Activated CD4-positive, alpha-beta memory T cell treated with anti-CD3 and anti-CD28 coated beads, Interleukin-2, amount 10 ng/mL, durations not matched to agents 7 days and 5 days (primary cell): ENCODE measurements around the gene LRP1B. TPM values are rescaled to one million over a fixed set of nuclear protein-coding genes. Genes with fewer than 3 reads are reported as not detected.

Source experiments
- CTCF ChIA-PET: fragments of 350-600 bp; sonication (Branson Sonifier 250); formaldehyde crosslinking; loops from one replicate; lab custom pipeline; 2021; ENCODE audit warnings: antibody characterized with exemption, inconsistent platforms; lab: Charles Lee
- POLR2A ChIA-PET: fragments of 350-600 bp; sonication (Branson Sonifier 250); formaldehyde crosslinking; loops from one replicate; lab custom pipeline; 2021; ENCODE audit warnings: antibody characterized with exemption; lab: Charles Lee
- DNase-seq: peaks from one replicate; pipeline ENCODE4 v3.0.0-alpha.2; 2020
- H3K27ac Mint-ChIP-seq: one replicate; pipeline ENCODE4 v1.8.0; 2021; ENCODE audit warnings: mild to moderate bottlenecking, mixed read lengths
- H3K27me3 Mint-ChIP-seq: one replicate; pipeline ENCODE4 v1.8.0; 2021; ENCODE audit warnings: mixed read lengths
- H3K36me3 Mint-ChIP-seq: one replicate; pipeline ENCODE4 v1.8.0; 2021; ENCODE audit warnings: low read depth, mixed read lengths
- H3K4me1 Mint-ChIP-seq: one replicate; pipeline ENCODE4 v1.8.0; 2021; ENCODE audit warnings: mixed read lengths
- H3K4me3 Mint-ChIP-seq: one replicate; pipeline ENCODE4 v1.8.0; 2021; ENCODE audit warnings: mild to moderate bottlenecking, mixed read lengths
- H3K9me3 Mint-ChIP-seq: one replicate; pipeline ENCODE4 v1.8.0; 2021; ENCODE audit warnings: mixed read lengths
- total RNA-seq, 2 experiments: library from RNA; stranded (reverse); gene quantifications; one replicate each; pipeline ENCODE4 v1.2.3, GENCODE V29; 2021

LRP1B gene
- total RNA-seq, 2 experiments from 2014 or later: not detected

DNA sequence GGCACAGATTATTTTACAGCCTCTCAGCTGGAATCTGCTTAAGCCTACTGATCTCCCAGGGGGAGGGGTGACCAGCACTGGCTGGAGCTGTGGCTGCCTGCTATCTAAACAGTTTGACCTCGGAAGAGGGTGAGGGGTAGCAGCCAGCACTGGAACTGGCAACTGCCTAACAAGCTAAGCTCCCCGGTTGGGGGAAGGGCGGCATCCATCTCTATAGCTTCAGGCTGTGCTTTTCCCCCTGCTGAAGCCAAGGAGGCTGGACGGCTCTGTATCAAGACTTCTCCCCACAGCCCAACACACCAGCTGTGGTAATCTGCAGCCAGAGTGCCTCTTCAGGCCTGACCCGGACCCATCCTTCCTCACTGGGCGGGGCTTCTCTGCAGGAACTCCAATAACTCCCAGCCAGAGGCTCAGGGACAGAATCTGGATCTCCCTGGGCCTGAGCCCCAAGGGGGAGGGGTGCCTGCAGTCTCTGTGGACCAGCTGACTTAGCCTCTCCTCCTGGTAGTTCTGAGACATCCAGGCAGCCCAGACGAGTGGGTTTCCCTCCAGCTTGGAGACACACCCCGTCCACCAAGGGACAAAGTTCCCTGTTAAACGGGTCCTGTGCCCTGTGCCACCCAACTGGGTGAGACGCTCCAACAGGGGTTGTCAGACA, 560.2 kb downstream of the LRP1B start:
- POLR2A ChIA-PET: no interaction called here
- CTCF ChIA-PET: no interaction called here

DNA sequence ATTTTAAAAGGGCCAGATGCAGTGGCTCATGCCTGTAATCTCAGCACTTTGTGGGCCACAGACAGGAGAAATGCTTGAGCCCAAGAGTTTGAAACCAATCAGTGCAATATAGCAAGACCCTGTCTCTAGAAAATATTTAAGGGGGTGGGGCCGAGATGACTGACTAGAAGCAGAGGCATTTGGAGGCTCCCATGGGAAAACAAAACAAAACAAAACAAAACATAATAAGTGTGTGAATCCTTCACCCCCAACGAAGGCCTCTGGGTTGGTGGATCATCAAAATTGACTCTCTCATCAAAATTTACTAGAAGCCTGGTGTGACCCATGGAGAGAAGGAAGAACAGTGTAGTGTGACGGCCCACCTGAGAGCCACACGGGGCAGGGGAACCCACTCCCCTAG, 560.9 kb downstream of the LRP1B start:
- H3K4me3 Mint-ChIP-seq: no peak overlapping the region
- H3K4me1 Mint-ChIP-seq: no peaks in the 10 kb centered on the region
- H3K27ac Mint-ChIP-seq: no peak overlapping the region
- H3K27me3 Mint-ChIP-seq: no peaks in the 10 kb centered on the region
- H3K9me3 Mint-ChIP-seq: peaks cover 27% of the 10 kb centered on the region
- ChIA-PET CTCF (no interaction called here), POLR2A (no interaction called here)
- H3K36me3 Mint-ChIP-seq: no peaks in the 10 kb centered on the region
- no peak for DNase-seq

More for the DNA sequence above, 560.2 kb downstream of the LRP1B start:
- no peak overlapping the region for H3K27ac Mint-ChIP-seq
- no peak for DNase-seq
- no peaks in the 10 kb centered on the region for H3K36me3 Mint-ChIP-seq
- H3K4me3 Mint-ChIP-seq: no peak overlapping the region
- H3K4me1 Mint-ChIP-seq: no peaks in the 10 kb centered on the region
- H3K27me3 Mint-ChIP-seq: no peaks in the 10 kb centered on the region
- H3K9me3 Mint-ChIP-seq: peaks cover 27% of the 10 kb centered on the region

DNA sequence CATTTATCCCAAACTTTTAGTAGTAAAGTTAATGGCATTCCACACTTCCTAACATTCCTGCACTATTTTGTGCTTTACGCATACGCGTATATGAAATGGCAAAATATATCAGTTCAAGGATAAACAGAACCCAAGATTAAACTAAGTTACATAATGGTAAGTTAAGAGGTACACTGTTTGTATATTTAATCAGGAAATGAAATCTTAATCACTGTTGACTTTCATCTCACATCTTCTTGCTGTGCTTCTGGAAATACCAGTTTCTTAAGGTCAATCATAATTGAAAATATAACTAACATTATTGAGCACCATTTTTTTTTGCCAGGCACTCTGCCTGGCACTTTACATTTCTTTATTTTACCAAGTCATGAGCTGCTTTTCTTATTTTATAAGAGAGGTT, 565.2 kb downstream of the LRP1B start:
- CTCF ChIA-PET: no interaction called here
- H3K27me3 Mint-ChIP-seq: no peaks in the 10 kb centered on the region
- no peak overlapping the region for H3K4me3 Mint-ChIP-seq
- no peaks in the 10 kb centered on the region for H3K36me3 Mint-ChIP-seq
- H3K4me1 Mint-ChIP-seq: no peaks in the 10 kb centered on the region
- DNase-seq: no peak
- POLR2A ChIA-PET: no interaction called here
- H3K27ac Mint-ChIP-seq: no peak overlapping the region
- peaks cover 8% of the 10 kb centered on the region for H3K9me3 Mint-ChIP-seq

DNA sequence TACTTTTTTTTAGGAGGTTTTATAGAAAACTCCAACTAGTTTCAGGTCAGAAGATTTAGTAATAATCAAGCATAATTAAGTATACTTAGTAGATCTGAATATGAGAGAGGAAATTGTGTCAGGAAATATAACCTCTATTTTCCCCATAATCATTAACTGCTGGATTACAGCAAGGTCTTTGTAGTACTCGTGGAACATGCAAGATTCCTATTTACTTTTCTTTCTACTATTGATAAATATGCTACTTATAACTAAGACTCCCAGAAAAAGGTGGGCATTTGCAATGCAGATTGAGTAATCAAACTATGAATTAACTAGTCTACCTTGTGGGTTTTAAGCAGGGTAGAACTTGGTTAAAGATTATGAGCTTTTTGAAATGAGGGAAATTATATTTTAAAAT, 570.1 kb downstream of the LRP1B start:
- Mint-ChIP-seq H3K9me3 (peaks cover 2% of the 10 kb centered on the region), H3K27me3 (no peaks in the 10 kb centered on the region), H3K4me1 (no peaks in the 10 kb centered on the region), H3K36me3 (no peaks in the 10 kb centered on the region), H3K27ac (no peak overlapping the region), H3K4me3 (no peak overlapping the region)
- ChIA-PET CTCF (no interaction called here), POLR2A (no interaction called here)
- no peak for DNase-seq

DNA sequence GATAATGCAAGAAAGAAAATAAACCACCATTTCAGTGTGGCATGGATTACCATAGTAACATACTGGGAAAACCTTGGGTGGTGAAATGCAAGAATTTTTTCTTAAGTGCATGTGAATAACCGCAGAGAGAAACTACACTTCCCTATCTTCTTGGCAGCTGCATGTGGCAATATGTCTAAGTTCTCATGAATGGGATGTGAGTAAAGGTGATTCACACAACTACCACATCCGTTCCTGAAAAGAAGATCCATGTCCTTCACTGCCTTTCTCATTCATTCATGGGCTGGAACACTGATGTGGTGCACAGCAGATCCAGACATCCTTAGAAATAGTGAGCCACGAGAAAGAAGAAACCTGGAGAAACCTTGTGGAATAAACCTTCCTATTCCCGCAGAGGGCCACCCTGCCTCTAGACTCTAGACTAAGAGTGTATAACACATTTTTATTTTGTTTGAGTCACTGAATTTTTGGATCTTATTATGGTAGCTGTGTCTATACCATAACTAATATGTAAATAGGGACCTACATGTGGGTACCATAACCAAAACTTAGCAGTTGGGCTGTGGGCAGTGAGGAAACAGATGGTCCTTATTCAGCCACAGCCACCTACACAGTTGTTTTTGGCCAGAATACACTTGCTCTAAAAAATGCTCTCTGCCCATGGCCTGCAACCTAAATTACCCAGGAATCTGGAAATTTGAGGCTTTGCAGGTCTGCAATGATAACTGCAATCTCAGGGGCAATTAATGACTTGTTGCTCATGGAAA, 573.3 kb downstream of the LRP1B start:
- CTCF ChIA-PET: no interaction called here
- DNase-seq: no peak
- Mint-ChIP-seq H3K4me3 (no peak overlapping the region), H3K9me3 (peaks cover 2% of the 10 kb centered on the region), H3K27ac (no peak overlapping the region), H3K27me3 (no peaks in the 10 kb centered on the region), H3K36me3 (no peaks in the 10 kb centered on the region), H3K4me1 (no peaks in the 10 kb centered on the region)
- POLR2A ChIA-PET: no interaction called here

DNA sequence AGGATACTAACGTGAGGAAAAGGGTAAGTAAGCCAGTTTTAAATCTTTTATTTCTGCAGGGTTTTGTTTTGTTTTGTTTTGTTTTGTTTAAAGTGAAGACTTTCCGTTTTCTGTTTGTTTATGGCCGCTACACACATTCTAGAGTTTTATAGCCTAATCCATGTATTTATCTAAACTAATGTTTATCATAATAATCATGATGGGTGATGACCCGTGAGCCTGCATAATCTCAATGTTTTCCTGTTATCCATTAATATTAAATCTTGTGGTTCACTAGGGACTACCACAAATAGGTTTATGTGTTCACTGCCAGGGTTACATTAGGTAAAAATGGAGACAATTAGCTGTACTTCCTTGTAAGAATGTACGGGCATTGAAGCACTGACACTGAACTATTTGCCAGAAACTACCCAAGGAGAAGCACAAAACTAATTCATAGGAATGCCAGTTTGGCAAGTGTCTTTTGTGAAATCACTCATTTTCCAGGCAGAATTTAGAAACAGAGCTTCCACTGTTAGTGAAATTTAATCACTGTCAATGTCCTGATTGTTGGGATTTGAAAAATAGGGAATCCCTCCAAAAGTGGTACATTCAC, 574.8 kb downstream of the LRP1B start:
- ChIA-PET CTCF (no interaction called here), POLR2A (no interaction called here)
- Mint-ChIP-seq H3K9me3 (no peaks in the 10 kb centered on the region), H3K27me3 (no peaks in the 10 kb centered on the region), H3K4me3 (no peak overlapping the region), H3K36me3 (no peaks in the 10 kb centered on the region), H3K27ac (no peak overlapping the region), H3K4me1 (no peaks in the 10 kb centered on the region)
- DNase-seq: no peak

DNA sequence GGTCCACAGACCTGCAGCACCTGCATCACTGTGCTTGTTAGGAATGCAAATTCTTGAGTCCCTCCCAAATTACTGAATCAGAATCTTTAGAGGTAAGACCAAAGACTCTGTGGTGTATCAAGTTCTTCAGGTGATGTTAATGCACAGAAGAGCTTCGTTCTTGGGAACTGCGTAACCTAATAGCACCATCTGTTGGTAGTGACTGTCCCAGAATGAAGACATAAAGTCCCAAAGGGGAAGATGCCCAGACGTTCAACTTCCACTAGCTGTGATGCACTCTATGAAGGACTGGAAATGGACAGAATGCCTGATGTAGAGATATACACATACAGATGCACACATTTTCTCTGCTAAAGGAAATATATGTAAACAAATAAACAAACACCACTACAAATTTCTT, 576.0 kb downstream of the LRP1B start:
- no peak overlapping the region for H3K27ac Mint-ChIP-seq
- CTCF ChIA-PET: no interaction called here
- H3K9me3 Mint-ChIP-seq: no peaks in the 10 kb centered on the region
- H3K4me1 Mint-ChIP-seq: no peaks in the 10 kb centered on the region
- POLR2A ChIA-PET: no interaction called here
- no peaks in the 10 kb centered on the region for H3K27me3 Mint-ChIP-seq
- no peak overlapping the region for H3K4me3 Mint-ChIP-seq
- no peaks in the 10 kb centered on the region for H3K36me3 Mint-ChIP-seq
- DNase-seq: no peak

DNA sequence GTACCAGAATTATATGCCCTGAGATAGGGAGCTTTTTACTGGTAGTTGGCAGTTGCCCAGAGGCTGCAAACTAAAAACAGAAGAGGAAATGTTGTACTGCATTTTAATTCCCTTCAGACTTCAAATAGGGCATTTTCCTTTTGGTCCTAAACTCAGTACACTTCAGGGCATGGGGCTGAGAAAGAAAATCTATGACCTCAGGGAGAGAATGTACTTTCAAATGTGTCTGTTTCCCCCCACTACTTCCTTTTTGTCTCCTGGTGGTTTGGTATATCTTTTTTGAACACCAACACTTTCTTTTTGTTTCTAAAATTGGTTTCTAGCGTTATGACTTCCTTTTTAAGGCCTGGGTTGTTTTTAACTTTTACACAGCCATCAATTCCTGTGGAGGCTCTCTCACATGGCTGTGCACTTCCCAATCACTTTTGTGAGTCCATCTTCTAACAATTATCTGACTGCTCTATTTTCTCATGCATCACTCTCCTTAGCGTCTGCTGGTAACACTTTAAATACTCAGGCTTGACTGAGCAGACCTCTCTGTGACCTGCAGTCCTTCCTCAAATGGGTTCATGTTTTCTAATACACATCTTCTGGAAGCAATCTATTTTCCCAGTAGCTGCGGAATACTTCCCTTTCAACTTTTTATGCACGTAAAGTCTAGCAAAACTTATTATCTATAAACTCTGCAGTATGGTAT, 596.0 kb downstream of the LRP1B start:
- Mint-ChIP-seq H3K36me3 (no peaks in the 10 kb centered on the region), H3K4me1 (no peaks in the 10 kb centered on the region), H3K27me3 (no peaks in the 10 kb centered on the region), H3K9me3 (peaks cover 4% of the 10 kb centered on the region), H3K27ac (no peak overlapping the region), H3K4me3 (no peak overlapping the region)
- DNase-seq: no peak
- CTCF ChIA-PET: no interaction called here
- POLR2A ChIA-PET: no interaction called here

DNA sequence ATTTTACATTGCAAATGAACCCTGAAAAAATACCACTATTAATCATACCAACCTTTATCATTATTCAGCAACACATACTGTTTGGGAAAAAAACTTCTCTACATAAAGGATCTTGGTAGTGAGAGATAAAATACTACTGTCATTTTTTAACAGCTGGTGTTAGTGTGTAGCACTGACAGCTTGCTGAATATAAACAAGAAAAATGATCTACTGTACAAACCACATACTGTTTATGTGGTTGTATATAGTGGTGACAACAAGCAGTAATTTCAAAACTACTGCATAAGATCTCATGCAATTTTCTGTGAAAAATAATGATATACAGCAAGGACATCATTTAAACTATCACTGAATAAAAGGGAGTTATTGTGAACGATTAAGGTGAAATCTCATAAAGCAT, 601.2 kb downstream of the LRP1B start:
- no peak for DNase-seq
- CTCF ChIA-PET: no interaction called here
- no peaks in the 10 kb centered on the region for H3K36me3 Mint-ChIP-seq
- H3K27me3 Mint-ChIP-seq: no peaks in the 10 kb centered on the region
- POLR2A ChIA-PET: no interaction called here
- no peak overlapping the region for H3K27ac Mint-ChIP-seq
- H3K9me3 Mint-ChIP-seq: peaks cover 4% of the 10 kb centered on the region
- H3K4me1 Mint-ChIP-seq: no peaks in the 10 kb centered on the region
- H3K4me3 Mint-ChIP-seq: no peak overlapping the region

DNA sequence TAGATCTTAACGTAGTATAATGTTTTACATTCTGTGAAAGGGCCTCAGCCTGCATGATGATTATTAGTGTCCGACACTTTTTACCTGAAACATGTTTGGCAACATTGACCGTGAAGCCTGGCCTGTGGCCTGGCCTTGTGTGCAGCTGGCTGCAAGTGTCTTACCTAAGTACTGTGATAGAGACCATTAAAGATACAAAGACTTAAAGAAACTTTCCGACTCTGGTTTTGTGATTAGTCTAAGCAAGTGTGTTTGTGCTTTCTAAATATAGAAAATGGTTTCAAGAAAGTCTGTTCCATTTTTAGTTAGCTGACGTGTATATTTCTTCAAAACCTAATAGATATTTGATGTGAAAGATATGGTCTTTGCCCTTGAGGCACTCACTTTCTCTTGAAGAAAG, 601.8 kb downstream of the LRP1B start:
- no peaks in the 10 kb centered on the region for H3K36me3 Mint-ChIP-seq
- H3K27ac Mint-ChIP-seq: no peak overlapping the region
- peaks cover 4% of the 10 kb centered on the region for H3K9me3 Mint-ChIP-seq
- DNase-seq: no peak
- POLR2A ChIA-PET: no interaction called here
- H3K4me1 Mint-ChIP-seq: no peaks in the 10 kb centered on the region
- CTCF ChIA-PET: no interaction called here
- no peaks in the 10 kb centered on the region for H3K27me3 Mint-ChIP-seq
- no peak overlapping the region for H3K4me3 Mint-ChIP-seq

DNA sequence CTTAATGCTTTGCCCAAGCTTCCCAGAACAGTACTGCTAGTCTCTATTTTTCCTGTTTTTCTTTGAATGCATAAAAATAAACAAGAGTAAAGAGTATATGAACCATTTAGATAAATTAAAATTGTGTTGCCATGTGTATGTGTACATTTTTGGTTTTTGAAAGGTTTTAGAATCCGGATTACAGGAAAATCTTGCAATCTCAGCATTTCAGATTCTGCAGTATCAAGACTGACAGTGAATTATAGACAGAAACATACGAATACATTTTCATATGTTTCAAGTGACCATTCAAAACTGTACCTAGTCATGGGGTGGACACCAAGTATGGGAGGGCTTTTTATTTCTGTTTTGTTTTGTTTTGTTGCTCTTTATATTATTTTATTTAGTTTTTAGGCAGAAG, 604.1 kb downstream of the LRP1B start:
- CTCF ChIA-PET: no interaction called here
- no peak for DNase-seq
- Mint-ChIP-seq H3K9me3 (no peaks in the 10 kb centered on the region), H3K36me3 (no peaks in the 10 kb centered on the region), H3K4me3 (no peak overlapping the region), H3K27ac (no peak overlapping the region), H3K27me3 (no peaks in the 10 kb centered on the region), H3K4me1 (no peaks in the 10 kb centered on the region)
- POLR2A ChIA-PET: no interaction called here

DNA sequence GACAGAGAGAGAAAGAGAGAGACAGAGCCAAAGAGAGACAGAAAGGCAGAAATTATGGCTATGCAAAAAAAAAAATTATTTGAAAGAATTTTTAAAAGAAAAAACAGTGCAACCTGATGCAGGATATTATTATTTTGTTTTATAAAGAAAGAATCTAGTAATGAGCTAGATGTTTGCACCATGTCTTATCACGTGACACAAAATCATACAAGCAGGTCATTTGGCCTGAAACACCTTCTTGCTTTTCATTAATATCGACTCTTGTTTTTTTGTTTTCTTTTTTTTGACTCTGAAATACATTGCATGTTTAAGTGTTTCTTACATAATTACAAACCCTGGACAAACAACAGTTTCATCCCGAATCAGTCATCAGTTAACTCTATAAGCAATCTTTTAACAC, 606.0 kb downstream of the LRP1B start:
- ChIA-PET CTCF (no interaction called here), POLR2A (no interaction called here)
- Mint-ChIP-seq H3K9me3 (no peaks in the 10 kb centered on the region), H3K4me3 (no peak overlapping the region), H3K36me3 (no peaks in the 10 kb centered on the region), H3K27ac (no peak overlapping the region), H3K4me1 (no peaks in the 10 kb centered on the region), H3K27me3 (no peaks in the 10 kb centered on the region)
- DNase-seq: no peak

DNA sequence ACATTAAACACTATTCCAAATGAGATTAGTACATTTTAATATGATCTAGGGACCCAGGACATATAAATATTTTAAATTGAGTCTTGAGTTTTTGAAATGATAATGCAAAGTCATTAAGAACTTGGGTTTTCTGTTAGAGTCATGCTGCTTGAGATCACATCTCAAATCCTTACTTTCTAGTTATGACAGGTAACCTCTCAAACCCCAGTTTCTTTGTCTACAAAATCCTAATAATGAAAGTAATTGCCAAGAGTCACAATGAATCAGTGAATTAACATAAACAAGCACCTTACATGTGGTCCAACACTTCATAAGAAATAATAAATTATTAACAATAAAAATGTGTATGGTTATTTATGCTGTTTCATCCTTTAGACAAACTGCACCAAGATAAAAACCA, 607.6 kb downstream of the LRP1B start:
- no peaks in the 10 kb centered on the region for H3K9me3 Mint-ChIP-seq
- H3K27ac Mint-ChIP-seq: no peak overlapping the region
- DNase-seq: no peak
- ChIA-PET POLR2A (no interaction called here), CTCF (no interaction called here)
- no peaks in the 10 kb centered on the region for H3K36me3 Mint-ChIP-seq
- no peak overlapping the region for H3K4me3 Mint-ChIP-seq
- H3K4me1 Mint-ChIP-seq: no peaks in the 10 kb centered on the region
- H3K27me3 Mint-ChIP-seq: no peaks in the 10 kb centered on the region
